Thyroid gland (tissue), 4 donors: ENCODE results near the gene CALM1. TPM values are rescaled to one million over a fixed set of nuclear protein-coding genes. Genes with fewer than 3 reads are reported as not detected.

Experiments
- DNase-seq, 2 donors: peaks; one replicate each; pipeline ENCODE4 v3.0.0-alpha.2; 2019
- H3K27ac ChIP-seq, 3 donors: fragments of 200-600 bp; sonication (generic); 1 replicate in 2 of 3; 2 replicates in 1 of 3; pipeline ENCODE4 v1.5.1; 2016 to 2019; ENCODE audit warnings: mild to moderate bottlenecking in 1 of 3, moderate library complexity in 1 of 3
- H3K27me3 ChIP-seq: fragments of 200-600 bp; sonication (generic); one replicate; pipeline ENCODE4 v1.5.1; 2019
- H3K36me3 ChIP-seq, 2 donors: fragments of 200-600 bp; sonication (generic); one replicate each; pipeline ENCODE4 v1.5.1; 2016 to 2019
- H3K4me1 ChIP-seq, 2 donors: fragments of 200-600 bp; sonication (generic); one replicate each; pipeline ENCODE4 v1.5.1; 2017 to 2019
- H3K4me3 ChIP-seq, 3 donors: fragments of 200-600 bp; sonication (generic); replicated peaks in 1 of 3; 1 replicate in 2 of 3; 2 replicates in 1 of 3; pipeline ENCODE4 v1.5.1; 2016; ENCODE audit warnings: mild to moderate bottlenecking in 1 of 3
- H3K9me3 ChIP-seq: fragments of 200-600 bp; sonication (generic); one replicate; pipeline ENCODE4 v1.5.1; 2017
- CTCF ChIP-seq, 6 experiments: fragments of 200-600 bp in 3 of 6; fragments of 450-650 bp in 3 of 6; sonication (generic) in 3 of 6; IDR thresholded peaks; one replicate each; pipeline ENCODE4 v1.5.1; 2016 to 2019; ENCODE audit warnings: antibody characterized with exemption in 6 of 6, mild to moderate bottlenecking in 2 of 6, inconsistent platforms in 1 of 6, moderate library complexity in 1 of 6
- POLR2A ChIP-seq, 2 donors: fragments of 450-650 bp; IDR thresholded peaks; one replicate each; pipeline ENCODE4 v1.6.1; 2017; ENCODE audit warnings: antibody characterized with exemption in 2 of 2, mild to moderate bottlenecking in 2 of 2, moderate library complexity in 1 of 2
- WGBS, 2 donors: methylation state at CpG; one replicate each; pipeline ENCODE4 v1.1.5; 2017; 5-methylcytosine and 5-hydroxymethylcytosine counted together
- intact Hi-C: fragments of 100-400 bp; cut with DNase I; formaldehyde crosslinking; loops from one replicate; pipeline ENCODE4 v1.15.1; 2023
- total RNA-seq, 4 donors: library from RNA; depleted of rRNA; stranded (reverse); fragments of >200 nt; gene quantifications; one replicate each; pipeline ENCODE4 v1.2.3, GENCODE V29; 2016

Gene CALM1
- total RNA-seq, 4 donors from 2014 or later: 262 to 355 (median 294) TPM

- no peak for TF ChIP-seq POLR2A (IDR thresholded peaks at IDR 0.05)
- TF ChIP-seq CTCF (IDR thresholded peaks at IDR 0.05): peak in 1 of 6 experiments; percentile 21
- DNase-seq: peak; percentile 20 to 38
Measured at GRCh38 chr14:90355540-90356518, 41.0 kb upstream of the CALM1 start.

GRCh38 chr14:90356925-90357324 is 39.9 kb upstream of the CALM1 start:
- H3K4me3 ChIP-seq: no peak overlapping the region

More at GRCh38 chr14:90355540-90356518, 41.0 kb upstream of the CALM1 start:
- no peak overlapping the region for H3K4me3 ChIP-seq
- WGBS, 2 donors: 67 to 76% methylated on average over 8 of the region's 8 CpGs
- no peaks in the 10 kb centered on the region for H3K27me3 ChIP-seq
- peak overlapping the region in 2 of 3 donors; percentile 64 to 72 for H3K27ac ChIP-seq
- H3K9me3 ChIP-seq: no peaks in the 10 kb centered on the region
- peaks cover 16 to 23% of the 10 kb centered on the region in 2 donors for H3K4me1 ChIP-seq
- intact Hi-C loops: no loop called here
- H3K36me3 ChIP-seq: no peaks in the 10 kb centered on the region

GRCh38 chr14:90358359-90358758 is 38.5 kb upstream of the CALM1 start:
- peaks cover 16 to 23% of the 10 kb centered on the region in 2 donors for H3K4me1 ChIP-seq
- no peak overlapping the region for H3K4me3 ChIP-seq
- H3K36me3 ChIP-seq: no peaks in the 10 kb centered on the region
- intact Hi-C loops: no loop called here
- no peaks in the 10 kb centered on the region for H3K27me3 ChIP-seq
- H3K27ac ChIP-seq: no peak overlapping the region
- no peak for DNase-seq
- 93 to 95% methylated on average over 4 of the region's 4 CpGs for WGBS, 2 donors
- no peaks in the 10 kb centered on the region for H3K9me3 ChIP-seq
- TF ChIP-seq POLR2A (IDR thresholded peaks at IDR 0.05): no peak
- TF ChIP-seq CTCF (IDR thresholded peaks at IDR 0.05): no peak

More at GRCh38 chr14:90356925-90357324, 39.9 kb upstream of the CALM1 start:
- peaks cover 16 to 23% of the 10 kb centered on the region in 2 donors for H3K4me1 ChIP-seq
- no peak for TF ChIP-seq CTCF (IDR thresholded peaks at IDR 0.05)
- no peak for TF ChIP-seq POLR2A (IDR thresholded peaks at IDR 0.05)
- peak overlapping the region in 2 of 3 donors; percentile 30 to 43 for H3K27ac ChIP-seq
- H3K27me3 ChIP-seq: no peaks in the 10 kb centered on the region
- intact Hi-C loops: no loop called here
- DNase-seq: no peak
- H3K36me3 ChIP-seq: no peaks in the 10 kb centered on the region
- H3K9me3 ChIP-seq: no peaks in the 10 kb centered on the region
- 96 to 100% methylated on average over 1 of the region's 1 CpG for WGBS, 2 donors

GRCh38 chr14:90361865-90362557 is 34.8 kb upstream of the CALM1 start:
- DNase-seq: no peak
- TF ChIP-seq CTCF (IDR thresholded peaks at IDR 0.05) (no peak), POLR2A (IDR thresholded peaks at IDR 0.05) (no peak)
- WGBS, 2 donors: 83 to 88% methylated on average over 7 of the region's 7 CpGs
- H3K27me3 ChIP-seq: no peaks in the 10 kb centered on the region
- peaks cover 4 to 5% of the 10 kb centered on the region in 2 donors for H3K4me1 ChIP-seq
- no peak overlapping the region for H3K4me3 ChIP-seq
- H3K36me3 ChIP-seq: no peaks in the 10 kb centered on the region
- H3K9me3 ChIP-seq: no peaks in the 10 kb centered on the region
- no peak overlapping the region for H3K27ac ChIP-seq
- intact Hi-C loops: no loop called here
